ENCODE data around the gene OLFML2A. TPM values are rescaled to one million over a fixed set of nuclear protein-coding genes. Genes with fewer than 3 reads are reported as not detected.
"Not testable (repeated sequence)": the region's sequence is repeated elsewhere in the genome, so short reads cannot be mapped to it uniquely, and the experiment has no call there.

OLFML2A gene
- total and polyA plus RNA-seq, 2 donors, result 2.9 to 3.1 TPM

GRCh38 chr9:124771867-124772679 is 4.9 kb upstream of the OLFML2A start:
- Histone ChIP-seq H3K9me3 (ENCODE audit: control insufficient read depth in 2 of 2, insufficient read depth in 1 of 2, low read length in 1 of 2) (peaks cover 0 to 4% of the 10 kb centered on the region in 2 donors), H3K27me3 (ENCODE audit: control insufficient read depth in 2 of 2, insufficient read depth in 1 of 2, low read length in 1 of 2) (peaks cover 64 to 98% of the 10 kb centered on the region in 2 donors), H3K4me3 (ENCODE audit: low read length in 2 of 2) (peak overlapping the region; percentile 45 to 78), H3K27ac (ENCODE audit: low read depth in 1 of 2, low read length in 1 of 2) (no peak overlapping the region), H3K36me3 (ENCODE audit: control insufficient read depth in 2 of 2, insufficient read depth in 2 of 2, low read length in 1 of 2) (no peaks in the 10 kb centered on the region), H3K4me1 (ENCODE audit: control insufficient read depth in 2 of 2, insufficient read depth in 2 of 2, low read length in 2 of 2) (peaks cover 11 to 23% of the 10 kb centered on the region in 2 donors)
- DNase-seq (ENCODE audit: low read depth in 6 of 9, low spot score in 9 of 9), result peak in 2 of 9 donors; percentile 31 to 36
- WGBS, result 28% methylated on average over 39 of the region's 39 CpGs

GRCh38 chr9:124772877-124773276 is 4.1 kb upstream of the OLFML2A start:
- 95% methylated on average over 15 of the region's 15 CpGs for WGBS
- DNase-seq (ENCODE audit: low read depth in 6 of 9, low spot score in 9 of 9); H3K27ac ChIP-seq (ENCODE audit: low read depth in 1 of 2, low read length in 1 of 2); H3K9me3 ChIP-seq (ENCODE audit: control insufficient read depth in 2 of 2, insufficient read depth in 1 of 2, low read length in 1 of 2); H3K4me3 ChIP-seq (ENCODE audit: low read length in 2 of 2); H3K36me3 ChIP-seq (ENCODE audit: control insufficient read depth in 2 of 2, insufficient read depth in 2 of 2, low read length in 1 of 2): not testable (repeated sequence)
- H3K4me1 ChIP-seq (ENCODE audit: control insufficient read depth in 2 of 2, insufficient read depth in 2 of 2, low read length in 2 of 2), result peaks cover 12 to 23% of the 10 kb centered on the region in 2 donors
- H3K27me3 ChIP-seq (ENCODE audit: control insufficient read depth in 2 of 2, insufficient read depth in 1 of 2, low read length in 1 of 2), result peaks cover 64 to 98% of the 10 kb centered on the region in 2 donors

GRCh38 chr9:124773473-124774128 is 3.3 kb upstream of the OLFML2A start:
- Histone ChIP-seq H3K9me3 (ENCODE audit: control insufficient read depth in 2 of 2, insufficient read depth in 1 of 2, low read length in 1 of 2) (peaks cover 0 to 7% of the 10 kb centered on the region in 2 donors), H3K4me1 (ENCODE audit: control insufficient read depth in 2 of 2, insufficient read depth in 2 of 2, low read length in 2 of 2) (peaks cover 12 to 23% of the 10 kb centered on the region in 2 donors), H3K27me3 (ENCODE audit: control insufficient read depth in 2 of 2, insufficient read depth in 1 of 2, low read length in 1 of 2) (peaks cover 63 to 98% of the 10 kb centered on the region in 2 donors), H3K36me3 (ENCODE audit: control insufficient read depth in 2 of 2, insufficient read depth in 2 of 2, low read length in 1 of 2) (no peaks in the 10 kb centered on the region), H3K27ac (ENCODE audit: low read depth in 1 of 2, low read length in 1 of 2) (no peak overlapping the region), H3K4me3 (ENCODE audit: low read length in 2 of 2) (no peak overlapping the region)
- no peak for DNase-seq (ENCODE audit: low read depth in 6 of 9, low spot score in 9 of 9)
- 93% methylated on average over 1 of the region's 1 CpG for WGBS

- peaks cover 12 to 26% of the 10 kb centered on the region in 2 donors for H3K4me1 ChIP-seq (ENCODE audit: control insufficient read depth in 2 of 2, insufficient read depth in 2 of 2, low read length in 2 of 2)
- H3K27me3 ChIP-seq (ENCODE audit: control insufficient read depth in 2 of 2, insufficient read depth in 1 of 2, low read length in 1 of 2), result peaks cover 60 to 98% of the 10 kb centered on the region in 2 donors
- 51% methylated on average over 15 of the region's 15 CpGs for WGBS
- H3K27ac ChIP-seq (ENCODE audit: low read depth in 1 of 2, low read length in 1 of 2), result no peak overlapping the region
- peak; percentile 42 to 85 (median 65) for DNase-seq (ENCODE audit: low read depth in 6 of 9, low spot score in 9 of 9)
- peaks cover 0 to 7% of the 10 kb centered on the region in 2 donors for H3K9me3 ChIP-seq (ENCODE audit: control insufficient read depth in 2 of 2, insufficient read depth in 1 of 2, low read length in 1 of 2)
- H3K4me3 ChIP-seq (ENCODE audit: low read length in 2 of 2), result no peak overlapping the region
- no peaks in the 10 kb centered on the region for H3K36me3 ChIP-seq (ENCODE audit: control insufficient read depth in 2 of 2, insufficient read depth in 2 of 2, low read length in 1 of 2)
Observed at GRCh38 chr9:124774129-124774978, 2.6 kb upstream of the OLFML2A start.

- Histone ChIP-seq H3K27me3 (ENCODE audit: control insufficient read depth in 2 of 2, insufficient read depth in 1 of 2, low read length in 1 of 2) (peaks cover 46 to 95% of the 10 kb centered on the region in 2 donors), H3K36me3 (ENCODE audit: control insufficient read depth in 2 of 2, insufficient read depth in 2 of 2, low read length in 1 of 2) (no peaks in the 10 kb centered on the region), H3K4me1 (ENCODE audit: control insufficient read depth in 2 of 2, insufficient read depth in 2 of 2, low read length in 2 of 2) (peaks cover 11 to 21% of the 10 kb centered on the region in 2 donors), H3K9me3 (ENCODE audit: control insufficient read depth in 2 of 2, insufficient read depth in 1 of 2, low read length in 1 of 2) (peaks cover 0 to 7% of the 10 kb centered on the region in 2 donors), H3K4me3 (ENCODE audit: low read length in 2 of 2) (peak overlapping the region in 1 of 2 donors; percentile 41), H3K27ac (ENCODE audit: low read depth in 1 of 2, low read length in 1 of 2) (no peak overlapping the region)
- WGBS, result 33% methylated on average over 12 of the region's 12 CpGs
- DNase-seq (ENCODE audit: low read depth in 6 of 9, low spot score in 9 of 9), result no peak
Observed at GRCh38 chr9:124776618-124776953, 347 bp upstream of the OLFML2A start.

GRCh38 chr9:124778575-124779367 is 1.8 kb downstream of the OLFML2A start:
- peaks cover 6 to 15% of the 10 kb centered on the region in 2 donors for H3K4me1 ChIP-seq (ENCODE audit: control insufficient read depth in 2 of 2, insufficient read depth in 2 of 2, low read length in 2 of 2)
- H3K36me3 ChIP-seq (ENCODE audit: control insufficient read depth in 2 of 2, insufficient read depth in 2 of 2, low read length in 1 of 2), result no peaks in the 10 kb centered on the region
- WGBS, result 95% methylated on average over 11 of the region's 11 CpGs
- no peak overlapping the region for H3K4me3 ChIP-seq (ENCODE audit: low read length in 2 of 2)
- no peak for DNase-seq (ENCODE audit: low read depth in 6 of 9, low spot score in 9 of 9)
- peaks cover 40 to 78% of the 10 kb centered on the region in 2 donors for H3K27me3 ChIP-seq (ENCODE audit: control insufficient read depth in 2 of 2, insufficient read depth in 1 of 2, low read length in 1 of 2)
- H3K9me3 ChIP-seq (ENCODE audit: control insufficient read depth in 2 of 2, insufficient read depth in 1 of 2, low read length in 1 of 2), result peaks cover 0 to 7% of the 10 kb centered on the region in 2 donors
- no peak overlapping the region for H3K27ac ChIP-seq (ENCODE audit: low read depth in 1 of 2, low read length in 1 of 2)

- H3K27me3 ChIP-seq (ENCODE audit: control insufficient read depth in 2 of 2, insufficient read depth in 1 of 2, low read length in 1 of 2), result peaks cover 35 to 71% of the 10 kb centered on the region in 2 donors
- H3K4me1 ChIP-seq (ENCODE audit: control insufficient read depth in 2 of 2, insufficient read depth in 2 of 2, low read length in 2 of 2), result peaks cover 6 to 15% of the 10 kb centered on the region in 2 donors
- H3K36me3 ChIP-seq (ENCODE audit: control insufficient read depth in 2 of 2, insufficient read depth in 2 of 2, low read length in 1 of 2), result no peaks in the 10 kb centered on the region
- 80% methylated on average over 6 of the region's 6 CpGs for WGBS
- DNase-seq (ENCODE audit: low read depth in 6 of 9, low spot score in 9 of 9), result no peak
- H3K27ac ChIP-seq (ENCODE audit: low read depth in 1 of 2, low read length in 1 of 2), result peak overlapping the region; percentile 3 to 59
- peaks cover 0 to 7% of the 10 kb centered on the region in 2 donors for H3K9me3 ChIP-seq (ENCODE audit: control insufficient read depth in 2 of 2, insufficient read depth in 1 of 2, low read length in 1 of 2)
- H3K4me3 ChIP-seq (ENCODE audit: low read length in 2 of 2), result no peak overlapping the region
Observed at GRCh38 chr9:124779368-124780059, 2.6 kb downstream of the OLFML2A start.
